H1 (cell line): ENCODE data around the gene ETFB. TPM values are rescaled to one million over a fixed set of nuclear protein-coding genes. Genes with fewer than 3 reads are reported as not detected.
A peak's percentile ranks its signal among the peaks of the same experiment; 100 is the strongest.

Experiments used
- CTCF ChIA-PET: fragments of 300-600 bp; sonication (Branson Sonifier 250); formaldehyde crosslinking; loops from one replicate; lab custom pipeline; 2021; ENCODE audit not compliant: partially characterized antibody; lab: Charles Lee
- POLR2A ChIA-PET: fragments of 300-600 bp; sonication (Branson Sonifier 250); formaldehyde crosslinking; loops from one replicate; lab custom pipeline; 2021; ENCODE audit warnings: inconsistent platforms; ENCODE audit not compliant: partially characterized antibody; lab: Charles Lee
- DNase-seq, 2 experiments: peaks; one replicate each; pipeline versions ENCODE4 v3.0.0 to v3.0.0-alpha.2; 2010 to 2022; ENCODE audit warnings: low spot score in 2 of 2, low read depth in 1 of 2, mixed read lengths in 1 of 2
- FAIRE-seq: peaks from 2 replicates; lab custom pipeline; 2011; peaks lifted over from hg19 to GRCh38; lab: Jason Lieb, UNC
- H2AFZ ChIP-seq: 2 replicates; pipeline ENCODE4 v1.8.1; 2012; ENCODE audit warnings: low read length, inconsistent platforms
- H2AK5ac ChIP-seq: 2 replicates; pipeline ENCODE4 v1.6.1; 2013; ENCODE audit warnings: low read depth, low read length
- H2BK120ac ChIP-seq: replicated peaks from 2 replicates; pipeline ENCODE3; 2013; ENCODE audit warnings: low read depth, low read length, inconsistent platforms
- H2BK12ac ChIP-seq: 2 replicates; pipeline ENCODE4 v1.6.1; 2013; ENCODE audit warnings: low read depth, low read length
- H2BK15ac ChIP-seq: 2 replicates; pipeline ENCODE4 v1.6.1; 2013; ENCODE audit warnings: low read length
- H2BK20ac ChIP-seq: 2 replicates; pipeline ENCODE4 v1.6.1; 2013; ENCODE audit warnings: low read length
- H2BK5ac ChIP-seq: 2 replicates; pipeline ENCODE4 v1.6.1; 2013; ENCODE audit warnings: low read depth, low read length
- H3K14ac ChIP-seq: 2 replicates; pipeline ENCODE4 v1.6.1; 2013; ENCODE audit warnings: inconsistent platforms; ENCODE audit not compliant: insufficient read length
- H3K18ac ChIP-seq: 2 replicates; pipeline ENCODE4 v1.6.1; 2013; ENCODE audit warnings: low read length; ENCODE audit errors: extremely low read depth
- H3K23ac ChIP-seq: 2 replicates; pipeline ENCODE4 v1.6.1; 2013; ENCODE audit warnings: inconsistent platforms; ENCODE audit not compliant: insufficient read length
- H3K23me2 ChIP-seq: 2 replicates; pipeline ENCODE4 v1.6.1; 2013; ENCODE audit warnings: low read depth, low read length
- H3K27ac ChIP-seq: 2 replicates; pipeline ENCODE4 v1.6.1; 2011; ENCODE audit warnings: low read depth, low read length, inconsistent platforms
- H3K27me3 ChIP-seq, 4 experiments: replicated peaks in 1 of 4; 1 replicate in 1 of 4; 2 replicates in 3 of 4; pipeline versions ENCODE4 v1.6.1 to v1.8.1; 2011 to 2013; ENCODE audit warnings: low read length in 3 of 4, mild to moderate bottlenecking in 3 of 4, inconsistent platforms in 2 of 4, mixed read lengths in 2 of 4, moderate library complexity in 1 of 4; ENCODE audit not compliant: control insufficient read depth in 3 of 4, insufficient read depth in 3 of 4; ENCODE audit errors: extremely low read depth in 1 of 4
- H3K36me3 ChIP-seq, 4 experiments: 2 replicates each; pipeline versions ENCODE4 v1.6.1 to v1.8.1; 2011 to 2013; ENCODE audit warnings: mild to moderate bottlenecking in 4 of 4, low read length in 3 of 4, moderate library complexity in 2 of 4, control low read depth in 1 of 4, inconsistent platforms in 1 of 4; ENCODE audit not compliant: insufficient read depth in 4 of 4, control insufficient read depth in 2 of 4
- H3K4ac ChIP-seq: replicated peaks from 2 replicates; pipeline ENCODE3; 2013; ENCODE audit warnings: low read length, low read depth, mixed read lengths, inconsistent platforms; ENCODE audit not compliant: insufficient read length
- H3K4me1 ChIP-seq, 4 experiments: replicated peaks in 1 of 4; 1 replicate in 1 of 4; 2 replicates in 3 of 4; pipeline versions ENCODE4 v1.6.1 to v1.8.1; 2011 to 2013; ENCODE audit warnings: low read length in 3 of 4, inconsistent platforms in 2 of 4, mixed read lengths in 1 of 4; ENCODE audit not compliant: insufficient read depth in 4 of 4, control insufficient read depth in 3 of 4
- H3K4me2 ChIP-seq, 2 experiments: 2 replicates each; pipeline versions ENCODE4 v1.6.1 to v1.8.1; 2011 to 2013; ENCODE audit warnings: low read depth in 2 of 2, low read length in 2 of 2, control low read depth in 1 of 2, inconsistent platforms in 1 of 2, mild to moderate bottlenecking in 1 of 2; ENCODE audit not compliant: insufficient read depth in 1 of 2
- H3K4me3 ChIP-seq, 4 experiments: fragments of 200-600, 300-600 bp in 1 of 4; sonication (generic), shearing (Covaris generic), sonication (Bioruptor Twin) in 1 of 4; 2 replicates each; pipeline versions ENCODE4 v1.5.1 to v1.8.1; 2011 to 2016; ENCODE audit warnings: low read length in 4 of 4, low read depth in 3 of 4, control low read depth in 2 of 4, inconsistent platforms in 2 of 4, mild to moderate bottlenecking in 2 of 4, mixed read lengths in 1 of 4, moderate library complexity in 1 of 4; ENCODE audit not compliant: insufficient read depth in 2 of 4; ENCODE audit errors: extremely low read depth in 1 of 4
- H3K56ac ChIP-seq: replicated peaks from 2 replicates; pipeline ENCODE3; 2013; ENCODE audit warnings: low read depth, mild to moderate bottlenecking, mixed read lengths, low read length, inconsistent platforms; ENCODE audit not compliant: insufficient read length
- H3K79me1 ChIP-seq: 2 replicates; pipeline ENCODE4 v1.6.1; 2013; ENCODE audit warnings: low read depth, low read length, control low read depth
- H3K79me2 ChIP-seq, 2 experiments: 2 replicates each; pipeline versions ENCODE4 v1.6.1 to v1.8.1; 2012 to 2013; ENCODE audit warnings: low read length in 2 of 2, mild to moderate bottlenecking in 2 of 2, inconsistent platforms in 1 of 2; ENCODE audit not compliant: insufficient read depth in 2 of 2, control insufficient read depth in 1 of 2
- H3K9ac ChIP-seq, 4 experiments: replicated peaks in 1 of 4; 1 replicate in 1 of 4; 2 replicates in 3 of 4; pipeline versions ENCODE4 v1.6.1 to v1.8.1; 2011 to 2013; ENCODE audit warnings: low read depth in 3 of 4, low read length in 3 of 4, control low read depth in 2 of 4, mild to moderate bottlenecking in 2 of 4, moderate library complexity in 2 of 4, inconsistent platforms in 1 of 4; ENCODE audit errors: extremely low read depth in 1 of 4
- H3K9me3 ChIP-seq, 2 experiments: 2 replicates each; pipeline versions ENCODE4 v1.6.1 to v1.8.1; 2012 to 2013; ENCODE audit warnings: mild to moderate bottlenecking in 2 of 2, moderate library complexity in 2 of 2, control low read depth in 1 of 2, inconsistent platforms in 1 of 2, low read depth in 1 of 2, low read length in 1 of 2, mixed read lengths in 1 of 2; ENCODE audit not compliant: insufficient read depth in 2 of 2
- H4K20me1 ChIP-seq, 2 experiments: replicated peaks in 1 of 2; 2 replicates each; pipeline versions ENCODE3 to v1.8.1; 2011 to 2013; ENCODE audit warnings: inconsistent platforms in 2 of 2, low read length in 2 of 2, mild to moderate bottlenecking in 1 of 2; ENCODE audit not compliant: insufficient read depth in 2 of 2, control insufficient read depth in 1 of 2
- H4K5ac ChIP-seq: 2 replicates; pipeline ENCODE4 v1.6.1; 2013; ENCODE audit warnings: low read length, low read depth, mixed read lengths, inconsistent platforms; ENCODE audit not compliant: insufficient read length
- H4K8ac ChIP-seq: 2 replicates; pipeline ENCODE4 v1.8.0; 2013; ENCODE audit warnings: mild to moderate bottlenecking, moderate library complexity, low read length, inconsistent platforms; ENCODE audit not compliant: insufficient read depth; ENCODE audit errors: extremely low read depth
- H4K91ac ChIP-seq: replicated peaks from 2 replicates; pipeline ENCODE3; 2013; ENCODE audit warnings: low read length, mixed read lengths, inconsistent platforms; ENCODE audit not compliant: insufficient read length
- BACH1 ChIP-seq: IDR thresholded peaks from 2 replicates; pipeline ENCODE4 v1.6.1; 2012; ENCODE audit warnings: low read length, improper control_type of control experiment
- EGR1 ChIP-seq: IDR thresholded peaks from 2 replicates; pipeline ENCODE4 v1.6.1; 2011; ENCODE audit warnings: low read depth, low read length, borderline replicate concordance
- GABPA ChIP-seq: IDR thresholded peaks from 2 replicates; pipeline ENCODE4 v1.6.1; 2011; ENCODE audit warnings: mild to moderate bottlenecking, low read length, moderate library complexity, borderline replicate concordance; ENCODE audit not compliant: insufficient read depth
- RBBP5 ChIP-seq: IDR thresholded peaks from 2 replicates; pipeline ENCODE4 v1.7.1; 2012; ENCODE audit warnings: low read depth, mild to moderate bottlenecking, inconsistent platforms, low read length, moderate library complexity, borderline replicate concordance
- SIRT6 ChIP-seq: IDR thresholded peaks from one replicate; pipeline ENCODE4 v1.7.1; 2012; ENCODE audit warnings: low read length, inconsistent platforms
- TAF7 ChIP-seq: optimal IDR thresholded peaks from 2 replicates; pipeline ENCODE3; 2011; ENCODE audit warnings: low read depth, mild to moderate bottlenecking, inconsistent platforms, low read length, moderate library complexity, borderline replicate concordance
- TCF12 ChIP-seq: IDR thresholded peaks from 2 replicates; pipeline ENCODE4 v1.6.1; 2011; ENCODE audit warnings: low read depth, mild to moderate bottlenecking, low read length
- WGBS, 2 experiments: shearing (Covaris generic) in 1 of 2; methylation state at CpG; one replicate each; pipeline versions ENCODE4 v1.1.6 to v1.1.7; 2013 to 2015; ENCODE audit warnings: low lambda C conversion rate in 2 of 2, mixed read lengths in 2 of 2, inconsistent platforms in 1 of 2, low coverage in 1 of 2, missing lambda C conversion rate in 1 of 2; ENCODE audit not compliant: insufficient replicate concordance in 2 of 2, insufficient coverage in 1 of 2, insufficient read length in 1 of 2; ENCODE audit errors: extremely low coverage in 1 of 2, missing lambda C conversion rate in 1 of 2; 5-methylcytosine and 5-hydroxymethylcytosine counted together
- polyA plus RNA-seq, 7 experiments: library from polyadenylated mRNA; depleted of rRNA in 3 of 7; stranded (reverse) in 5 of 7; unstranded in 2 of 7; fragments of >200 nt in 5 of 7; fragments of 200-250 nt in 2 of 7; gene quantifications; 1 replicate in 5 of 7; 2 replicates in 1 of 7; 4 replicates in 1 of 7; pipeline versions ENCODE4 v1.2.1 to v1.2.3, GENCODE V29; 2011 to 2013; ENCODE audit warnings: missing spikeins in 2 of 7, mixed read lengths in 2 of 7
- total RNA-seq: library from RNA; stranded (reverse); fragmentation: NEBNext Ultra II Directional; extraction: Animal tissue kit (Norgen Biotek cat#: 25700); gene quantifications from 2 replicates; pipeline ENCODE4 v1.2.1, GENCODE V29; 2021

Gene ETFB
- total and polyA plus RNA-seq, 2 of the 8 experiments (the other 6 are each of a cell fraction or from before 2014, with no cell fraction given), result 40.0 to 66.5 TPM

GRCh38 chr19:51339687-51340656 is 26.2 kb downstream of the ETFB start:
- ChIA-PET POLR2A (interaction anchor here (0.5 to 3.9 kb wide), 17 partner anchors 9 to 56 kb away, joined by 3 to 19 read pairs (median 5); partner anchors contain the start of genes C19orf84 and ETFB), CTCF (interaction anchor here (0.6 to 4.9 kb wide), 16 partner anchors 11 to 644 kb away, joined by 3 to 42 read pairs (median 4); partner anchors contain the start of gene CLDND2)
- Histone ChIP-seq H3K4ac (peak overlapping the region; percentile 94), H3K23me2 (peaks cover 13% of the 10 kb centered on the region), H2BK120ac (no peak overlapping the region), H3K36me3 (no peaks in the 10 kb centered on the region), H3K79me1 (no peaks in the 10 kb centered on the region), H3K18ac (peak overlapping the region; percentile 19), H4K5ac (no peak overlapping the region), H3K9ac (peak overlapping the region in 3 of 4 experiments; percentile 51 to 67 (median 59); a peak in 6 of 7 replicates), H4K8ac (peak overlapping the region; percentile 77; the same call in 1 of the 2 replicates), H3K14ac (no peak overlapping the region), H3K4me1 (peaks cover 0 to 20% (median 16%) of the 10 kb centered on the region in 4 experiments; a peak in 6 of 7 replicates), H3K4me2 (peak overlapping the region; percentile 65 to 83), H2AK5ac (no peak overlapping the region), H3K79me2 (no peaks in the 10 kb centered on the region), H2BK5ac (peak overlapping the region; percentile 79; the same call in 1 of the 2 replicates), H3K9me3 (no peaks in the 10 kb centered on the region), H4K91ac (peak overlapping the region; percentile 83), H3K23ac (no peak overlapping the region), H2BK20ac (no peak overlapping the region), H3K4me3 (peak overlapping the region; percentile 56 to 72 (median 66)), H3K56ac (no peak overlapping the region), H2BK12ac (peak overlapping the region; percentile 60; the same call in 1 of the 2 replicates), H4K20me1 (no peaks in the 10 kb centered on the region), H2BK15ac (no peak overlapping the region), H2AFZ (peak overlapping the region; percentile 99), H3K27ac (peak overlapping the region; percentile 71; the same call in 1 of the 2 replicates), H3K27me3 (peaks cover 0 to 18% (median 11%) of the 10 kb centered on the region in 4 experiments; a peak in 5 of 7 replicates)
- 2% methylated on average over 75 of the region's 107 CpGs; no CpG with 5 or more reads in 1 of the 2 experiments for WGBS, 2 experiments
- DNase-seq, result peak; percentile 93 to 99
- FAIRE-seq, result no peak
- TF ChIP-seq GABPA, result no peak
- no peak for TF ChIP-seq EGR1
- TF ChIP-seq BACH1, result peak; percentile 26; the same call in 1 of the 2 replicates
- no peak; the same call in 1 of the 2 replicates for TF ChIP-seq RBBP5
- TF ChIP-seq SIRT6, result no peak
- peak; percentile 85 for TF ChIP-seq TAF7
- no peak for TF ChIP-seq TCF12
